GM12873 (cell line): ENCODE data around the gene PI4KA.

ENCODE experiments used
- TF ChIP-seq, protein P1 (sequence below): IDR thresholded peaks from 2 replicates; pipeline ENCODE4 v1.5.1; 2012; ENCODE audit warnings: low read depth, mild to moderate bottlenecking, moderate library complexity, low read length, control low read depth; ENCODE audit not compliant: insufficient read depth; ENCODE audit errors: missing control alignments

Gene PI4KA

DNA sequence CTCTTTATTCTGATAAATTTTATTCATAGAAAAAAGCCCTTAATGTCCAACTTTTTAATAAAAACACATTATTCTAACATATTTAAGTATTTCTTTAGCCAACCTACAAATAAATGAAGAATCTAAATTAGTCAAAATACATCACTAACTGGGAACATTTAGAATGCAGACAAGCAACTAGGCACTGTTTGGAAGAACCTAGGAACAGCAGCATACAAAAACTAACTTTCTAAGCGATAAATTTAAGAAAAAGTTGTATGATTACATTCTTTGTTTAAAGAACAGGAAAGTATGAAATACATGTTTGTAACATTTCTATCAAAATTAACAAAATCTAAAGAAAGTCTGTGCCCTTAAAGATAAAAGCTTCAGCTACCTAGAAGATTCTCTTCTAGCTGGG, 35.3 kb downstream of the PI4KA start:
- TF ChIP-seq, protein P1, sequence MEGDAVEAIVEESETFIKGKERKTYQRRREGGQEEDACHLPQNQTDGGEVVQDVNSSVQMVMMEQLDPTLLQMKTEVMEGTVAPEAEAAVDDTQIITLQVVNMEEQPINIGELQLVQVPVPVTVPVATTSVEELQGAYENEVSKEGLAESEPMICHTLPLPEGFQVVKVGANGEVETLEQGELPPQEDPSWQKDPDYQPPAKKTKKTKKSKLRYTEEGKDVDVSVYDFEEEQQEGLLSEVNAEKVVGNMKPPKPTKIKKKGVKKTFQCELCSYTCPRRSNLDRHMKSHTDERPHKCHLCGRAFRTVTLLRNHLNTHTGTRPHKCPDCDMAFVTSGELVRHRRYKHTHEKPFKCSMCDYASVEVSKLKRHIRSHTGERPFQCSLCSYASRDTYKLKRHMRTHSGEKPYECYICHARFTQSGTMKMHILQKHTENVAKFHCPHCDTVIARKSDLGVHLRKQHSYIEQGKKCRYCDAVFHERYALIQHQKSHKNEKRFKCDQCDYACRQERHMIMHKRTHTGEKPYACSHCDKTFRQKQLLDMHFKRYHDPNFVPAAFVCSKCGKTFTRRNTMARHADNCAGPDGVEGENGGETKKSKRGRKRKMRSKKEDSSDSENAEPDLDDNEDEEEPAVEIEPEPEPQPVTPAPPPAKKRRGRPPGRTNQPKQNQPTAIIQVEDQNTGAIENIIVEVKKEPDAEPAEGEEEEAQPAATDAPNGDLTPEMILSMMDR, result no peak

DNA sequence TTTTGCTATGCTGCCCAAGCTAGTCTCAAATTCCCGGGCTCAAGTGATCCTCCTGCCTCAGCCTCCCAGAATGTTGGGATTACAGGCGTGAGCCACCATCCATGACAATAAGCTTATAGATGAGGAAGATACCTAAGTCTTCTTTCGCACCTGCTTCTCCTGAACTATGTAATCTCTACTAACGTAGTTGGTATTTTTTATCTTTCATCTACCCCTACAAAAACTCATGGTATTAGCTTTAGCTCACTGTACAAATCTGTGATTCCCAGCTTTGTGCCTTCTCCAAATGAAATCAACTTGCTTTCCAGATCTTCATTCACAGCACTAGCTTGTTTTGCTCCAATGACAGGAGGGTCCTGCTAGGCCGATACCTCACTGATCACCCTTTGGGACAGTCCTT, 36.4 kb downstream of the PI4KA start:
- TF ChIP-seq, protein P1, result no peak

DNA sequence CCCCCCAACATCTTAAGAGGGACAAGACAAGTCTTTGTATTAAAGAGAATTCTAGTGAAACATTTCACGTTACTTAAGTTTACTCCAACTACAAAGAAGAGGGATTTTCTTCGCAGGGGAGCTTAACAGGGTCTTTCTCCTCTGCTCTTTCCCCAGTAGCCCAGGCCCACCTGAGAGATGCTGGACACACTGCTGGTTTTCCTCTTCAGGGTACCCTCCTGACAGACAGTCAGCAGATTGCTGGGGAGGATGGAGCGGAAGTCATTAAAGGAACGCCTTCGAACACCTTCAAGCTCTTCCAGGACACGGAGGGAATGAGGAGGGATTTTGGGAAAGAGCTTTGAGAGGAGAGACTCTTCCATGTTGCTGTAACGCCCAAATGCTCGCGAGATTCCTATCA, 39.1 kb downstream of the PI4KA start:
- TF ChIP-seq, protein P1, result no peak

DNA sequence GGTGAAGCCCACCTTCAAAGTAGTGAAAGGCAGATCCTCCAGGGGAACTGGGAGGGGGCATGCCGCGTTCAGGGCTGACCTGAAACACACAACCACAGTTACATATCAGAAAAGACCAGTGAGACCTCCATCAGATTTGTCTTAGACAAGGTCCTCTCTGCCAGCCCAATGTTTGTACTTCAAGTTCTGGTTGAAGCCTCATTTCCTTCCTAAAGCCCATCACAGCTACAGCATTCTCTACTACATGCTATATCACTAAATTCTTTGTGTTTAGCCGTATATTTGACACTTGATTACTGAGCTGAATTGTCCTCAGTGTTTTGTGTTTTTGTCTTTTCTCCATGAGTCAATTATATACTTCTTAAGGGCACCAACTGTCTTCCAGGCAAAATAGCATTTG, 40.1 kb downstream of the PI4KA start:
- TF ChIP-seq, protein P1, result no peak

DNA sequence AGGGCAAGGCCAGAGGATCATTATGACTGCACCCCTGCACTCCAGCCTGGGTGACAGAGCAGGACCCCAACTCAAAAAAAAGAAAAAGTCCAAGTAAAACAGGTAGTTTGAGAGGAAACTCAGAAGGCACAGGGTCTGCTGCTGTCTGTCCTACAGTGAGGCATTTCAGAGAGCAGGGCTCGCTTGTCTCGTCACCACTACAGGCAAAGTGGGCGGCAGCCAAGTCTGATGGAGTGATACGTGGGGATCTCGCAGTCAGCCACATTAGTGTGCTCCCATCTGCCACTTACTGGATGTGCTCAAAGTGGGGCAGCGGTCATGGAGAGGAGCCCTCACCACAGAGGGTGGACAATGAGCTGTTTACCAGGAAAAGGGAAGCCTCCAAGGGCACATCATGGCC, 42.1 kb downstream of the PI4KA start:
- TF ChIP-seq, protein P1, result no peak

DNA sequence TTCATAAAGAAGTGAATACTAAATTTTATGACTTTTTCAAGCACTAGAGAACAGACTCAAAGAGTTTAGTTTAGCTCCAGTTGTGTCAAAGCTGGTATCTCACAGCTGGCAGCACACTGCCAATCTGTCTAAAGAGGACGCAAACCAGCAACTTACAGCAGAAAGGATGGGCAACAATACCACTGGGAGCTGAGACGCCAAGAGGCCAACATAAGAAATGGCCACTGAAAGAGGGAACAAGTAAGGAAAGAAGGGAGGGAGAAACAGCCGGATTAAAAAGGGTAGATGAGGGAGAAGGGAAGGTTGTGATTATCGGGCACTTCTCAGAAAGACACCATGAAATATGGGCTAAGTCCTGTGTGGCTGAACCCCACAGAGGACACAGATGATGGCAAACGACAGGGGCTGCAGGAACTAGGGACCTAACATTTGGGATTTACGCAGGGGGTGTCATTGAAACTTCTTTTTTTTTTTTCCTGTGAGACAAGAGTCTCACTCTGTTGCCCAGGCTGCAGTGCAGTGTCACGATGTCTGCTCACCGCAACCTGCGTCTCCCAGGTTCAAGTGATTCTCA, 43.0 kb downstream of the PI4KA start:
- TF ChIP-seq, protein P1, result no peak

DNA sequence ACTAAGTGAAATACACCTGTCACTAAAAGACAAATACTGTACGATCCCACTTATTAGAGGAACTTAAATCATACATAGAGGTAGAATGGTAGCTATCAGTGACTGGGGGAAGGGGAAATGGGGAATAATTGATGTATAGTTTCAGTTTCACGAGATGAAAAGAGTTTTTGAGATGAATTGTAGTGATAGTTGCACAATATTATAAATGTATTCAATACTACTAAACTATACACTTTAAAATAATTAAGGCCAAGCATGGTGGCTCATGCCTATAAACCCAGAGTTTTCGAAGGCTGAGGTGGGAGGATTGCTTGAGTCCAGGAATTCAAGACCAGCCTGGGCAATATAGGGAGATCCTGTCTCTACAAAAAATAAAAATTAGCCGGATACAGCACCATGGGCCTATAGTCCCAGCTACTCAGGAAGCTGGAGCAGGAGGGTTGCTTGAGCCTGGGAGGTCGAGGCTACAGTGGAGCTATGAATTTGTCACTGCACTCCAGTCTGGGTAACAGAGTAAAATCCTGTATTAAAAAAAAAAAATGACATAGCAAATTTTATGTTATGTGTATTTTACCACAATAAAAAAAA, 44.3 kb downstream of the PI4KA start:
- TF ChIP-seq, protein P1, result no peak
